Tibial nerve (tissue), 4 donors: ENCODE results near the gene CST7. TPM values are rescaled to one million over a fixed set of nuclear protein-coding genes. Genes with fewer than 3 reads are reported as not detected.
"Not testable (repeated sequence)": the region's sequence is repeated elsewhere in the genome, so short reads cannot be mapped to it uniquely, and the experiment has no call there.

ENCODE experiments used
- DNase-seq, 2 donors: peaks; one replicate each; pipeline ENCODE4 v3.0.0-alpha.2; 2019; ENCODE audit warnings: low spot score in 2 of 2
- H3K27ac ChIP-seq, 4 donors: fragments of 200-600 bp; sonication (generic) in 3 of 4; one replicate each; pipeline ENCODE4 v1.5.1; 2017 to 2019; ENCODE audit warnings: mild to moderate bottlenecking in 1 of 4
- H3K27me3 ChIP-seq, 2 donors: fragments of 200-600 bp; sonication (generic) in 1 of 2; one replicate each; pipeline versions ENCODE4 v1.5.1 to v1.6.0; 2017 to 2019
- H3K36me3 ChIP-seq, 3 donors: fragments of 200-600 bp; sonication (generic); one replicate each; pipeline ENCODE4 v1.5.1; 2018 to 2019
- H3K4me1 ChIP-seq, 4 donors: fragments of 200-600 bp; sonication (generic) in 3 of 4; one replicate each; pipeline ENCODE4 v1.5.1; 2017 to 2019
- H3K4me3 ChIP-seq, 4 donors: fragments of 200-600 bp; sonication (generic) in 3 of 4; one replicate each; pipeline ENCODE4 v1.5.1; 2017 to 2019; ENCODE audit warnings: mild to moderate bottlenecking in 1 of 4, moderate library complexity in 1 of 4
- H3K9me3 ChIP-seq, 4 donors: fragments of 200-600 bp; sonication (generic) in 3 of 4; one replicate each; pipeline ENCODE4 v1.5.1; 2017 to 2019
- EP300 ChIP-seq, 2 donors: sonication (generic); formaldehyde crosslinking; IDR thresholded peaks; one replicate each; pipeline ENCODE4 v1.6.1; 2017; ENCODE audit warnings: antibody characterized with exemption in 2 of 2, mild to moderate bottlenecking in 1 of 2
- POLR2A ChIP-seq, 2 donors: fragments of 450-650 bp; IDR thresholded peaks; one replicate each; pipeline ENCODE4 v1.6.1; 2017; ENCODE audit warnings: antibody characterized with exemption in 2 of 2, mild to moderate bottlenecking in 2 of 2, moderate library complexity in 2 of 2
- WGBS, 2 donors: methylation state at CpG; one replicate each; pipeline ENCODE4 v1.1.5; 2018; 5-methylcytosine and 5-hydroxymethylcytosine counted together
- total RNA-seq, 4 donors: library from RNA; depleted of rRNA; stranded (reverse); fragments of >200 nt; gene quantifications; one replicate each; pipeline ENCODE4 v1.1.0, GENCODE V29; 2016
- TF ChIP-seq, protein P1 (sequence below), 5 experiments: fragments of 200-600 bp in 3 of 5; fragments of 450-650 bp in 2 of 5; sonication (generic) in 3 of 5; IDR thresholded peaks; one replicate each; pipeline ENCODE4 v1.5.1; 2016 to 2019; ENCODE audit warnings: antibody characterized with exemption in 5 of 5, mild to moderate bottlenecking in 3 of 5, moderate library complexity in 2 of 5

The CST7 gene
- total RNA-seq, 4 donors from 2014 or later, result 0.84 to 6.1 TPM; not detected in 2

DNA sequence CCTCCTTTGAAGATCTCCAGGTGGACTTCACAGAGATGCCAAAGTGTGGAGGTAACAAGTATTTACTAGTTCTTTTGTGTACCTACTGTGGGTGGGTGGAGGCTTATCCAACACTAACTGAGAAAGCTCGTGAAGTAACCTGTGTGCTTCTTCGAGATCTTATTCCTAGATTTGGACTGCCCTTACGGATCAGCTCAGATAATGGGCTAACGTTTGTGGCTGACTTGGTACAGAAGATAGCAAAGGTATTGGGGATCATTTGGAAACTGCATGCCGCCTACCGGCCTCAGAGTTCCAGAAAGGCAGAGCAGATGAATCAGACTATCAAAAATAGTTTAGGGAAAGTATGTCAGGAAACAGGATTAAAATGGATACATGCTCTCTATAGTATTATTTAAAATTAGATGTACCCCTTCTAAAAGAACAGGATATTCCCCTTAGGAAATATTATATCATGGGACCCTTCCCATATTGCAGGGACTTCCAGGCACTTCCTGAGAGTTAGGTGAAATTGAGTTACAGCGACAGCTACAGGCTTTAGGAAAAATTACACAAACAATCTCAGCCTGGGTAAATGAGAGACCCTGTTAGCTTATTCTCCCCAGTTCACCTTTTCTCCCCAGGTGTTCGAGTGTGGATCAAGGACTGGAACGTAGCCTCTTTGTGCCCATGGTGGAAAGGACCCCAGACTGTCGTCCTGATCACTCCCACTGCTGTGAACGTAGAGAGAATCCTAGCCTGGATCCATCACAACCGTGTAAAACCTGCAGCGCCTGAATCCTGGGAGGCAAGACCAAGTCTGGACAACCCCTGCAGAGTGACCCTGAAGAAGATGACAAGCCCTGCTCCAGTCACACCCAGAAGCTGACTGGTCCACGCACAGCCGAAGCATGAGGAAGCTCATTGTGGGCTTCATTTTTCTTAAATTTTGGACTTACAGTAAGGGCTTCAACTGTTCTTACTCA is 18.1 kb upstream of the CST7 start:
- WGBS, 2 donors, result 75 to 78% methylated on average over 13 to 15 of the region's 15 CpGs
- DNase-seq, H3K4me1 ChIP-seq, H3K9me3 ChIP-seq, H3K27me3 ChIP-seq, H3K36me3 ChIP-seq, H3K4me3 ChIP-seq: not testable (repeated sequence)
- peak overlapping the region in 1 of 4 donors; percentile 43 for H3K27ac ChIP-seq
- TF ChIP-seq, protein P1, sequence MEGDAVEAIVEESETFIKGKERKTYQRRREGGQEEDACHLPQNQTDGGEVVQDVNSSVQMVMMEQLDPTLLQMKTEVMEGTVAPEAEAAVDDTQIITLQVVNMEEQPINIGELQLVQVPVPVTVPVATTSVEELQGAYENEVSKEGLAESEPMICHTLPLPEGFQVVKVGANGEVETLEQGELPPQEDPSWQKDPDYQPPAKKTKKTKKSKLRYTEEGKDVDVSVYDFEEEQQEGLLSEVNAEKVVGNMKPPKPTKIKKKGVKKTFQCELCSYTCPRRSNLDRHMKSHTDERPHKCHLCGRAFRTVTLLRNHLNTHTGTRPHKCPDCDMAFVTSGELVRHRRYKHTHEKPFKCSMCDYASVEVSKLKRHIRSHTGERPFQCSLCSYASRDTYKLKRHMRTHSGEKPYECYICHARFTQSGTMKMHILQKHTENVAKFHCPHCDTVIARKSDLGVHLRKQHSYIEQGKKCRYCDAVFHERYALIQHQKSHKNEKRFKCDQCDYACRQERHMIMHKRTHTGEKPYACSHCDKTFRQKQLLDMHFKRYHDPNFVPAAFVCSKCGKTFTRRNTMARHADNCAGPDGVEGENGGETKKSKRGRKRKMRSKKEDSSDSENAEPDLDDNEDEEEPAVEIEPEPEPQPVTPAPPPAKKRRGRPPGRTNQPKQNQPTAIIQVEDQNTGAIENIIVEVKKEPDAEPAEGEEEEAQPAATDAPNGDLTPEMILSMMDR (IDR thresholded peaks at IDR 0.05), result peak in 3 of 5 experiments; percentile 8 to 30 (median 13)

GRCh38 chr20:24931893-24932292 is 17.2 kb upstream of the CST7 start:
- 35 to 58% methylated on average over 1 of the region's 1 CpG for WGBS, 2 donors
- H3K9me3 ChIP-seq, H3K36me3 ChIP-seq, H3K4me1 ChIP-seq, H3K4me3 ChIP-seq, H3K27me3 ChIP-seq, DNase-seq: not testable (repeated sequence)
- peak overlapping the region in 2 of 4 donors; percentile 3 to 43 for H3K27ac ChIP-seq

DNA sequence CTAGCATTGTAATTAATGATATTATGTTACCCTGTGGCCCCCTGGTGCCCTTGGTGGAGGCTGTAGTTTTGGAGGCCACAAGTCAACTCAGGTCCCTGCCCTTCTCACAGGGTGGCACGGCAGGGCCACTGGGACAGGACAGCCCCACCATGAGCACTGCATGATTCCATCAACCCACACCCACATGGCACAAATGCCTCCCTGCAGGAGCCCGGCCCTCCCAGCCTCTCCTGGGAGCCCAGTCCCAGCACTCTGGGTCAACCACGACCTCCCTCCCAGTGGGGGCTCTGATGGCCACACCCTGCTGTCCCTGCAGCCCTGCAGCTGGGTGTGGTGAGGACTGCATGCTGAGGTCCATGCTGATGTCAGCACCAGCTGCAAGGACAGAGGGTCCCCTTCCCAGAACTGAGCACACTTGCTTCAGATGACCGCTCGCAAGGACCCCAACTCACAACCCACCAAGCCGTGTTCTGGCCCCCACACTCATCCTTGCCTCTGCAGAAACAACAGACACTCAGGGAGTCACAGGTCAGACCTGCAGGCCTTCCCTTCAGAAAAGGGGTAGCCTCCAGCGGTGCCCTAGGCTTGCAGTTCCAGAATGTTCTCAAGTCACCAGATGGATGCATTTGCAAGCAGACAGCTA is 15.7 kb upstream of the CST7 start:
- peaks cover 0 to 10% (median 0%) of the 10 kb centered on the region in 4 donors for H3K9me3 ChIP-seq
- WGBS, 2 donors, result 83% methylated on average over 7 of the region's 7 CpGs
- H3K27ac ChIP-seq, result no peak overlapping the region
- H3K4me1 ChIP-seq, result no peaks in the 10 kb centered on the region
- no peak overlapping the region for H3K4me3 ChIP-seq
- TF ChIP-seq, protein P1 (IDR thresholded peaks at IDR 0.05), result no peak
- TF ChIP-seq EP300 (IDR thresholded peaks at IDR 0.05) (no peak), POLR2A (IDR thresholded peaks at IDR 0.05) (no peak)
- H3K36me3 ChIP-seq, result no peaks in the 10 kb centered on the region
- H3K27me3 ChIP-seq, result no peaks in the 10 kb centered on the region
- no peak for DNase-seq

- Histone ChIP-seq H3K27me3 (no peaks in the 10 kb centered on the region), H3K9me3 (peaks cover 0 to 10% (median 0%) of the 10 kb centered on the region in 4 donors), H3K36me3 (no peaks in the 10 kb centered on the region), H3K27ac (no peak overlapping the region), H3K4me3 (no peak overlapping the region), H3K4me1 (no peaks in the 10 kb centered on the region)
- DNase-seq, result no peak
- TF ChIP-seq POLR2A (IDR thresholded peaks at IDR 0.05) (no peak), EP300 (IDR thresholded peaks at IDR 0.05) (no peak)
- TF ChIP-seq, protein P1 (IDR thresholded peaks at IDR 0.05), result no peak
- WGBS, 2 donors, result 79 to 83% methylated on average over 9 of the region's 9 CpGs
Observed at GRCh38 chr20:24934101-24934661, 14.9 kb upstream of the CST7 start.

DNA sequence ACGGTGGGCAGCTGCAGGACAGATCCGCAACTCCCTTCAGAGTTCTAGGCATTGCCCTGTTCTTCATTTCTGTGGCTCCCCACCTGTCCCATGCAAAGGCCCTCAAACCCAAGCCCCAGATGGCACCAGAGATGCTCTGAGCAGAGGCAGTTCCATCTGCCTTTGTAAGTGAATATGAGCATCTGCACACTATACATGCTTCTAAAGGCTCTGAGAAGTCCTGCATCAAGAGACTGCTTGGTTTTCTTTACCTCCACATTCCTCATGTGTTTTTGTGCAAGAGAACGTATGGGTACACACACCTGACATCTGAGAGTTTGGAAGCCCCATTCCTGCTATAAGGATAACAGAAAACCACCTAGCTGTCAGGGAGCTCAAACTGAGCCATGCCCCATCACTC is 14.4 kb upstream of the CST7 start:
- no peak for DNase-seq
- Histone ChIP-seq H3K4me1 (no peaks in the 10 kb centered on the region), H3K4me3 (no peak overlapping the region), H3K36me3 (no peaks in the 10 kb centered on the region), H3K27me3 (no peaks in the 10 kb centered on the region), H3K9me3 (peaks cover 0 to 10% (median 0%) of the 10 kb centered on the region in 4 donors), H3K27ac (no peak overlapping the region)
- WGBS, 2 donors, result 77 to 86% methylated on average over 3 of the region's 3 CpGs
- TF ChIP-seq POLR2A (IDR thresholded peaks at IDR 0.05), result no peak
- TF ChIP-seq EP300 (IDR thresholded peaks at IDR 0.05), result no peak
- TF ChIP-seq, protein P1 (IDR thresholded peaks at IDR 0.05), result no peak
